Heart right ventricle (tissue), 16 donors: ENCODE results near the gene PGAP6. TPM values are rescaled to one million over a fixed set of nuclear protein-coding genes. Genes with fewer than 3 reads are reported as not detected.

Source experiments
- ATAC-seq, 8 donors: fragments of 200-7000 bp; cut with Tn5 transposase; one replicate each; pipeline ENCODE4 v1.9.1; 2020; ENCODE audit warnings: mild to moderate bottlenecking in 8 of 8, moderate library complexity in 8 of 8, moderate number of reproducible peaks in 1 of 8
- DNase-seq, 2 donors: peaks; one replicate each; pipeline ENCODE4 v3.0.0-alpha.2; 2020
- H3K27ac ChIP-seq, 10 donors: fragments of 200-600 bp; sonication (generic) in 2 of 10; one replicate each; pipeline versions ENCODE4 v1.5.0 to v1.8.0; 2020 to 2022; ENCODE audit warnings: mild to moderate bottlenecking in 3 of 10
- H3K27me3 ChIP-seq, 7 donors: fragments of 200-600 bp; one replicate each; pipeline ENCODE4 v1.8.0; 2021 to 2022; ENCODE audit warnings: mild to moderate bottlenecking in 2 of 7
- H3K36me3 ChIP-seq, 9 donors: fragments of 200-600 bp; sonication (generic) in 1 of 9; one replicate each; pipeline versions ENCODE4 v1.5.0 to v1.8.0; 2020 to 2022; ENCODE audit warnings: mild to moderate bottlenecking in 2 of 9
- H3K4me1 ChIP-seq, 9 donors: fragments of 200-600 bp; sonication (generic) in 1 of 9; one replicate each; pipeline versions ENCODE4 v1.5.0 to v1.8.0; 2020 to 2022; ENCODE audit warnings: mild to moderate bottlenecking in 4 of 9
- H3K4me3 ChIP-seq, 10 donors: fragments of 200-600 bp; sonication (generic) in 2 of 10; one replicate each; pipeline versions ENCODE4 v1.5.0 to v1.8.0; 2020 to 2022; ENCODE audit warnings: mild to moderate bottlenecking in 7 of 10, moderate library complexity in 2 of 10
- H3K9me3 ChIP-seq, 11 donors: fragments of 200-600 bp in 10 of 11; sonication (generic) in 2 of 11; one replicate each; pipeline versions ENCODE4 v1.5.0 to v1.8.0; 2013 to 2022; ENCODE audit warnings: mild to moderate bottlenecking in 2 of 11, control low read depth in 1 of 11, moderate library complexity in 1 of 11
- CTCF ChIP-seq, 9 donors: fragments of 200-600 bp; sonication (generic) in 2 of 9; IDR thresholded peaks; one replicate each; pipeline versions ENCODE4 v1.5.0 to v1.8.0; 2021 to 2022; ENCODE audit warnings: antibody characterized with exemption in 9 of 9, mild to moderate bottlenecking in 5 of 9, moderate library complexity in 1 of 9
- WGBS, 2 donors: extraction: QIAGEN DNeasy Blood & Tissue Kit; methylation state at CpG; one replicate each; pipeline ENCODE4 v1.1.7; 2013; ENCODE audit warnings: inconsistent platforms in 1 of 2; 5-methylcytosine and 5-hydroxymethylcytosine counted together
- intact Hi-C, 10 donors: fragments of 100-400 bp; cut with DNase I; formaldehyde crosslinking; loops; one replicate each; pipeline versions ENCODE4 v1.11.1 to v1.14.2; 2022
- polyA plus RNA-seq, 2 donors: library from polyadenylated mRNA; stranded (reverse); fragments of 200-250 nt; gene quantifications; one replicate each; pipeline ENCODE4 v1.2.3, GENCODE V29; 2013
- total RNA-seq, 10 donors: library from RNA; stranded (reverse); fragmentation: NEBNext Ultra II Directional in 3 of 10; extraction: Animal tissue kit (Norgen Biotek cat#: 25700) in 3 of 10; gene quantifications; one replicate each; pipeline versions ENCODE4 v1.2.1 to v1.2.4, GENCODE V29; 2021 to 2023
- donor health status: Arrhythmogenic right ventricular cardiomyopathy.
- donor health status: ischemic (EF 13 %, LVEDD 7.1; RV severe dilation, severe dysfunction).
- donor health status: healthy with polysubstance abuse.
- donor health status: DM: no; HTN: yes; CAD: no.
- donor health status: DM: no; HTN: no; CAD: no.
- donor health status: ischemic (EF 25% LVEDD 6.9; RV normal size, moderate dysfunction).
- donor health status: ischemic (EF 25% LVEDD 5.7; RV mildly dilated, moderate dysfunction).
- donor health status: healthy.
- donor health status: DM: yes; HTN: yes; CAD: no.
- donor health status: Ischemic cardiomyopathy.
- donor health status: ischemic (EF 35%, LVEDD 5.7; RV mildly dilated, moderate dysfunction).
- donor health status: nonischemic (EF 11% LVEDD 7.7; RV severe dilation, severe dysfunction).
- donor health status: DM: yes; HTN: yes; CAD: no.
- donor health status: PGD.
- donor health status: ischemic (EF 29% LVEDD 5.4; RV normal size, mild dysfunction).
- donor health status: nonischemic (EF 23%, LVEDD 6.1; RV moderate dilation, normal function).

PGAP6 gene
- total and polyA plus RNA-seq, 12 donors: 27.1 to 57.3 (median 33.1) TPM

- no peak for TF ChIP-seq CTCF (IDR thresholded peaks at IDR 0.05)
- Histone ChIP-seq H3K4me3 (no peak overlapping the region), H3K9me3 (no peaks in the 10 kb centered on the region), H3K27ac (no peak overlapping the region), H3K27me3 (peaks cover 0 to 13% (median 3%) of the 10 kb centered on the region in 7 donors), H3K36me3 (peaks cover 0 to 4% (median under 1%) of the 10 kb centered on the region in 9 donors), H3K4me1 (peaks cover 0 to 7% (median 0%) of the 10 kb centered on the region in 9 donors)
- intact Hi-C loops: loop anchor here in 6 of 10 donors (5.0 kb wide), 2 partner anchors 244 to 254 kb away; no protein-coding TSS in a partner anchor
- WGBS, 2 donors: 81% methylated on average over 29 to 30 of the region's 30 CpGs
- no peak for ATAC-seq
- DNase-seq: no peak
Observed at GRCh38 chr16:361341-361871, 20.4 kb downstream of the PGAP6 start.

- WGBS, 2 donors: 93 to 94% methylated on average over 47 of the region's 47 CpGs
- Histone ChIP-seq H3K27ac (no peak overlapping the region), H3K4me1 (peaks cover 0 to 7% (median 0%) of the 10 kb centered on the region in 9 donors), H3K4me3 (no peak overlapping the region), H3K9me3 (no peaks in the 10 kb centered on the region), H3K27me3 (peaks cover 0 to 13% (median 3%) of the 10 kb centered on the region in 7 donors), H3K36me3 (no peaks in the 10 kb centered on the region)
- ATAC-seq (no peak), DNase-seq (no peak)
- intact Hi-C loops: loop anchor here in 6 of 10 donors (5.0 kb wide), 2 partner anchors 244 to 254 kb away; no protein-coding TSS in a partner anchor
- no peak for TF ChIP-seq CTCF (IDR thresholded peaks at IDR 0.05)
Observed at GRCh38 chr16:360698-361336, 21.0 kb downstream of the PGAP6 start.

GRCh38 chr16:359871-360697 is 21.7 kb downstream of the PGAP6 start:
- H3K4me3 ChIP-seq: no peak overlapping the region
- no peaks in the 10 kb centered on the region for H3K36me3 ChIP-seq
- intact Hi-C loops: loop anchor here in 6 of 10 donors (5.0 to 10.0 kb wide), 4 partner anchors 125 to 253 kb away; partner anchors contain the start of genes FAM234A (in 1 of the 6) and LUC7L (in 1 of the 6)
- H3K27me3 ChIP-seq: peaks cover 0 to 13% (median 3%) of the 10 kb centered on the region in 7 donors
- no peak for TF ChIP-seq CTCF (IDR thresholded peaks at IDR 0.05)
- H3K9me3 ChIP-seq: no peaks in the 10 kb centered on the region
- peaks cover 0 to 7% (median 0%) of the 10 kb centered on the region in 9 donors for H3K4me1 ChIP-seq
- DNase-seq: no peak
- no peak for ATAC-seq
- WGBS, 2 donors: 91 to 92% methylated on average over 47 of the region's 47 CpGs
- H3K27ac ChIP-seq: no peak overlapping the region
